Measurements from ENCODE around the gene SULT1B1. TPM values are rescaled to one million over a fixed set of nuclear protein-coding genes. Genes with fewer than 3 reads are reported as not detected.

The SULT1B1 gene
- total and polyA plus RNA-seq, 10 of the 15 experiments (the other 5 are each of a cell fraction or from before 2014, with no cell fraction given), result 0.01 to 0.05 (median 0.01) TPM; not detected in 7

GRCh38 chr4:69773484-69773883 lies 13.1 kb upstream of the SULT1B1 start:
- in situ Hi-C loops (cut with MboI), result no loop called here
- no peak overlapping the region for H3K27ac ChIP-seq (ENCODE audit: control insufficient read depth, insufficient read depth)
- ChIA-PET SMC1A (ENCODE audit: uncharacterized antibody, unreplicated experiment) (no interaction called here), POLR2A (no interaction called here), CTCF (interaction anchor here (1.3 kb wide), 1 partner anchor 8 kb away, joined by 3 read pairs; no protein-coding TSS in a partner anchor), RAD21 (ENCODE audit: unreplicated experiment) (no interaction called here)
- BruUV-seq (replicated peaks), result no TSS peak
- H3K27me3 ChIP-seq (replicated peaks in 1 of 2; ENCODE audit: control insufficient read depth in 2 of 2, insufficient read depth in 2 of 2, low read length in 1 of 2), result 0 out of 4 replicates have a peak, but pooled peaks cover 0 to 2% of the 10 kb centered on the region in 2 experiments
- H3K36me3 ChIP-seq (ENCODE audit: control insufficient read depth in 2 of 2, insufficient read depth in 2 of 2, low read length in 1 of 2), result no peaks in the 10 kb centered on the region
- H3K9me3 ChIP-seq (replicated peaks; ENCODE audit: control insufficient read depth, insufficient read depth, low read length), result no peaks in the 10 kb centered on the region
- H3K4me3 ChIP-seq, result no peak overlapping the region
- no peak overlapping the region for H3K4me2 ChIP-seq (ENCODE audit: control insufficient read depth, insufficient read depth)
- H3K9ac ChIP-seq (ENCODE audit: control insufficient read depth, insufficient read depth, low read length), result no peak overlapping the region
- intact Hi-C loops (cut with micrococcal nuclease; ENCODE audit: unreplicated experiment), result no loop called here
- H2AFZ ChIP-seq (ENCODE audit: control insufficient read depth, low read depth, low read length), result no peak overlapping the region
- FAIRE-seq (no peak), ATAC-seq (no peak), DNase-seq (ENCODE audit: low read depth, low spot score) (no peak)
- H4K20me1 ChIP-seq (ENCODE audit: control insufficient read depth, insufficient read depth), result no peaks in the 10 kb centered on the region
- 31% methylated on average over 3 of the region's 3 CpGs for WGBS (ENCODE audit: insufficient coverage, insufficient replicate concordance, low lambda C conversion rate, missing lambda C conversion rate)
- H3K4me1 ChIP-seq (ENCODE audit: control insufficient read depth, insufficient read depth, low read length), result no peaks in the 10 kb centered on the region
- no peaks in the 10 kb centered on the region for H3K79me2 ChIP-seq (ENCODE audit: control insufficient read depth, insufficient read depth, low read length)
- TF ChIP-seq CHD4 (IDR thresholded peaks at IDR 0.05) (no peak), SP1 (IDR thresholded peaks at IDR 0.05; ENCODE audit: low read depth, low read length) (no peak), BRCA1 (IDR thresholded peaks at IDR 0.05; ENCODE audit: low read depth, low read length) (no peak), HDAC6 (IDR thresholded peaks at IDR 0.05; ENCODE audit: unreplicated experiment) (no peak), CBX3 (IDR thresholded peaks at IDR 0.05; ENCODE audit: borderline replicate concordance, low read depth) (no peak), RBBP5 (conservative IDR thresholded peaks at IDR 0.05) (no peak), JUND (IDR thresholded peaks at IDR 0.05; ENCODE audit: low read depth, low read length) (no peak), RELA (IDR thresholded peaks at IDR 0.05; ENCODE audit: borderline replicate concordance, partially characterized antibody) (no peak), IKZF1 (conservative IDR thresholded peaks at IDR 0.05) (no peak), NFYB (IDR thresholded peaks at IDR 0.05; ENCODE audit: insufficient read depth, low read depth, low read length) (no peak), ZNF622 (IDR thresholded peaks at IDR 0.05) (no peak), ZZZ3 (IDR thresholded peaks at IDR 0.05; ENCODE audit: control insufficient read depth, insufficient read length, low read depth) (no peak), ZNF274 (IDR thresholded peaks at IDR 0.05; ENCODE audit: insufficient read depth, insufficient read length) (no peak), PAX8 (IDR thresholded peaks at IDR 0.05) (no peak)
- TF ChIP-seq, protein P1, sequence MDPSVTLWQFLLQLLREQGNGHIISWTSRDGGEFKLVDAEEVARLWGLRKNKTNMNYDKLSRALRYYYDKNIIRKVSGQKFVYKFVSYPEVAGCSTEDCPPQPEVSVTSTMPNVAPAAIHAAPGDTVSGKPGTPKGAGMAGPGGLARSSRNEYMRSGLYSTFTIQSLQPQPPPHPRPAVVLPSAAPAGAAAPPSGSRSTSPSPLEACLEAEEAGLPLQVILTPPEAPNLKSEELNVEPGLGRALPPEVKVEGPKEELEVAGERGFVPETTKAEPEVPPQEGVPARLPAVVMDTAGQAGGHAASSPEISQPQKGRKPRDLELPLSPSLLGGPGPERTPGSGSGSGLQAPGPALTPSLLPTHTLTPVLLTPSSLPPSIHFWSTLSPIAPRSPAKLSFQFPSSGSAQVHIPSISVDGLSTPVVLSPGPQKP (IDR thresholded peaks at IDR 0.05; ENCODE audit: low read depth, low read length), result no peak
- TF ChIP-seq, protein P2, sequence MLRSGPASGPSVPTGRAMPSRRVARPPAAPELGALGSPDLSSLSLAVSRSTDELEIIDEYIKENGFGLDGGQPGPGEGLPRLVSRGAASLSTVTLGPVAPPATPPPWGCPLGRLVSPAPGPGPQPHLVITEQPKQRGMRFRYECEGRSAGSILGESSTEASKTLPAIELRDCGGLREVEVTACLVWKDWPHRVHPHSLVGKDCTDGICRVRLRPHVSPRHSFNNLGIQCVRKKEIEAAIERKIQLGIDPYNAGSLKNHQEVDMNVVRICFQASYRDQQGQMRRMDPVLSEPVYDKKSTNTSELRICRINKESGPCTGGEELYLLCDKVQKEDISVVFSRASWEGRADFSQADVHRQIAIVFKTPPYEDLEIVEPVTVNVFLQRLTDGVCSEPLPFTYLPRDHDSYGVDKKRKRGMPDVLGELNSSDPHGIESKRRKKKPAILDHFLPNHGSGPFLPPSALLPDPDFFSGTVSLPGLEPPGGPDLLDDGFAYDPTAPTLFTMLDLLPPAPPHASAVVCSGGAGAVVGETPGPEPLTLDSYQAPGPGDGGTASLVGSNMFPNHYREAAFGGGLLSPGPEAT (IDR thresholded peaks at IDR 0.05; ENCODE audit: low read depth), result no peak
- TF ChIP-seq, protein P3, sequence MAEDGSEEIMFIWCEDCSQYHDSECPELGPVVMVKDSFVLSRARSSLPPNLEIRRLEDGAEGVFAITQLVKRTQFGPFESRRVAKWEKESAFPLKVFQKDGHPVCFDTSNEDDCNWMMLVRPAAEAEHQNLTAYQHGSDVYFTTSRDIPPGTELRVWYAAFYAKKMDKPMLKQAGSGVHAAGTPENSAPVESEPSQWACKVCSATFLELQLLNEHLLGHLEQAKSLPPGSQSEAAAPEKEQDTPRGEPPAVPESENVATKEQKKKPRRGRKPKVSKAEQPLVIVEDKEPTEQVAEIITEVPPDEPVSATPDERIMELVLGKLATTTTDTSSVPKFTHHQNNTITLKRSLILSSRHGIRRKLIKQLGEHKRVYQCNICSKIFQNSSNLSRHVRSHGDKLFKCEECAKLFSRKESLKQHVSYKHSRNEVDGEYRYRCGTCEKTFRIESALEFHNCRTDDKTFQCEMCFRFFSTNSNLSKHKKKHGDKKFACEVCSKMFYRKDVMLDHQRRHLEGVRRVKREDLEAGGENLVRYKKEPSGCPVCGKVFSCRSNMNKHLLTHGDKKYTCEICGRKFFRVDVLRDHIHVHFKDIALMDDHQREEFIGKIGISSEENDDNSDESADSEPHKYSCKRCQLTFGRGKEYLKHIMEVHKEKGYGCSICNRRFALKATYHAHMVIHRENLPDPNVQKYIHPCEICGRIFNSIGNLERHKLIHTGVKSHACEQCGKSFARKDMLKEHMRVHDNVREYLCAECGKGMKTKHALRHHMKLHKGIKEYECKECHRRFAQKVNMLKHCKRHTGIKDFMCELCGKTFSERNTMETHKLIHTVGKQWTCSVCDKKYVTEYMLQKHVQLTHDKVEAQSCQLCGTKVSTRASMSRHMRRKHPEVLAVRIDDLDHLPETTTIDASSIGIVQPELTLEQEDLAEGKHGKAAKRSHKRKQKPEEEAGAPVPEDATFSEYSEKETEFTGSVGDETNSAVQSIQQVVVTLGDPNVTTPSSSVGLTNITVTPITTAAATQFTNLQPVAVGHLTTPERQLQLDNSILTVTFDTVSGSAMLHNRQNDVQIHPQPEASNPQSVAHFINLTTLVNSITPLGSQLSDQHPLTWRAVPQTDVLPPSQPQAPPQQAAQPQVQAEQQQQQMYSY (CRISPR knock-in tag; IDR thresholded peaks at IDR 0.05), result no peak
- TF ChIP-seq, protein P4, sequence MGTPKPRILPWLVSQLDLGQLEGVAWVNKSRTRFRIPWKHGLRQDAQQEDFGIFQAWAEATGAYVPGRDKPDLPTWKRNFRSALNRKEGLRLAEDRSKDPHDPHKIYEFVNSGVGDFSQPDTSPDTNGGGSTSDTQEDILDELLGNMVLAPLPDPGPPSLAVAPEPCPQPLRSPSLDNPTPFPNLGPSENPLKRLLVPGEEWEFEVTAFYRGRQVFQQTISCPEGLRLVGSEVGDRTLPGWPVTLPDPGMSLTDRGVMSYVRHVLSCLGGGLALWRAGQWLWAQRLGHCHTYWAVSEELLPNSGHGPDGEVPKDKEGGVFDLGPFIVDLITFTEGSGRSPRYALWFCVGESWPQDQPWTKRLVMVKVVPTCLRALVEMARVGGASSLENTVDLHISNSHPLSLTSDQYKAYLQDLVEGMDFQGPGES (IDR thresholded peaks at IDR 0.05), result no peak
